GM06990 (cell line): ENCODE measurements around the gene ZBTB4.

Experiments used
- DNase-seq: peaks from one replicate; pipeline ENCODE4 v3.0.0-alpha.2; 2011; ENCODE audit not compliant: insufficient read length; ENCODE audit errors: extremely low read depth
- H3K27me3 ChIP-seq: replicated peaks from 2 replicates; pipeline ENCODE4 v1.6.0; 2011; ENCODE audit warnings: low read length; ENCODE audit not compliant: control insufficient read depth, insufficient read depth
- H3K36me3 ChIP-seq: 2 replicates; pipeline ENCODE4 v1.5.1; 2011; ENCODE audit warnings: low read length; ENCODE audit not compliant: control insufficient read depth, insufficient read depth
- H3K4me3 ChIP-seq: replicated peaks from 2 replicates; pipeline ENCODE4 v1.5.1; 2011; ENCODE audit warnings: low read depth, mild to moderate bottlenecking, control low read depth, low read length
- CTCF ChIP-seq: IDR thresholded peaks from 2 replicates; pipeline ENCODE4 v1.5.1; 2011; ENCODE audit warnings: low read length, control low read depth, mild to moderate bottlenecking, inconsistent platforms; ENCODE audit not compliant: insufficient read depth, poor library complexity, severe bottlenecking

ZBTB4 gene

DNA sequence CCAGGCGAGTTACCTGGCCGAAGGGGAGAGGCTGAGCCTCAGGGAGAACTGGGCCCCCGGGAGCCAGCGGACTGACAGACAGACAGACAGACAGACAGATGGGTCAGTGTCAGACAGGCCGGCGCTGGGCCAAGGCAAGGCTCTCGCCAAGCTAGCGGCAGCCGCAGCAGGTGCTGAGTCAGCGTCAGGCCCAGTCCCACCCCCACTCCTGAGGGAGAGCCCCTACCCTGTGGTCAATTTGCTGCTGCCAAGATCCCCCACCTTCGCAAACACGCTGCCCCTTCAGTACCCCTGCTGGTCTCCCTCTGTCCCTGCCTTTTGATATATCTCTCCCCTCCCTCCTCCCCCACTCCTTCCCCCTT is 38.6 kb downstream of the ZBTB4 start:
- peak overlapping the region; percentile 68 for H3K4me3 ChIP-seq
- TF ChIP-seq CTCF: no peak
- no peaks in the 10 kb centered on the region for H3K27me3 ChIP-seq
- peak; percentile 53 for DNase-seq
- no peaks in the 10 kb centered on the region; the same call in 1 of the 2 replicates for H3K36me3 ChIP-seq

DNA sequence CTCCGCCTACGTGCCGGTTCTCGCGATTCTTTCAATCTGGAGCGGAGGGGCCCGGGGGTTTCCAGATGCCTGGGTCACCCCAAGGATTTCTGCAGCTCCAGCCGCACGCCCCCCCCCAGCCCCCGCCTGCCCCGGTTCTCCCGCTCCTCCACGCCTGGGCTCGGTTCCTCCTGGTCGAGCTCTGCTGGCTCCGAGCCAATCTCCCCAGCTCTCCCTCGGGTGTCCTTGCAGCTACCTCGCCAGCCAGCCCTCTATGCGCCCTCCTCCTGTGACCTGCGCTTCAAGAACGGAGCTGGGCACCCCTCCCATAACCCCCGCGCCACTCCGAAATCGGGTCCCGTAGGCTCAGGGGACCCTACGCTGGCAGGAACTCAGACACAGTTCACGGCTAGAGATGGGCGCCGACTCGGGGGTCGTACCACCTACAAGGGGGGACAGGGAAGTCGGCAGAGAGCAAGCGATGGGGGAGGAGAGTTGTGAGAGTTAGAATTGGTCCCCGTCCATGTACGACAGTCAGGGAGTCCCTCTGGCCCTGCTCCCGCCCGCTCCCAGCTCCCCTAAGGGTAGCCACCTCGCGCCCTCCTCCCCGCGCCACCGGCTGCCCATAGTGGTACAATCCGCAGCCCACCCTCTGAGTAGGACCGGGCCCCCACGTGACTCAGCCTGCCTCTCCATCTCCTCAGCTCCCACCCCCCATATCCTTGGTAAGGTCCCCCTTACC is 39.2 kb downstream of the ZBTB4 start:
- DNase-seq: peak; percentile 58
- Histone ChIP-seq H3K27me3 (no peaks in the 10 kb centered on the region), H3K4me3 (peak overlapping the region; percentile 68), H3K36me3 (no peaks in the 10 kb centered on the region; the same call in 1 of the 2 replicates)
- no peak for TF ChIP-seq CTCF

DNA sequence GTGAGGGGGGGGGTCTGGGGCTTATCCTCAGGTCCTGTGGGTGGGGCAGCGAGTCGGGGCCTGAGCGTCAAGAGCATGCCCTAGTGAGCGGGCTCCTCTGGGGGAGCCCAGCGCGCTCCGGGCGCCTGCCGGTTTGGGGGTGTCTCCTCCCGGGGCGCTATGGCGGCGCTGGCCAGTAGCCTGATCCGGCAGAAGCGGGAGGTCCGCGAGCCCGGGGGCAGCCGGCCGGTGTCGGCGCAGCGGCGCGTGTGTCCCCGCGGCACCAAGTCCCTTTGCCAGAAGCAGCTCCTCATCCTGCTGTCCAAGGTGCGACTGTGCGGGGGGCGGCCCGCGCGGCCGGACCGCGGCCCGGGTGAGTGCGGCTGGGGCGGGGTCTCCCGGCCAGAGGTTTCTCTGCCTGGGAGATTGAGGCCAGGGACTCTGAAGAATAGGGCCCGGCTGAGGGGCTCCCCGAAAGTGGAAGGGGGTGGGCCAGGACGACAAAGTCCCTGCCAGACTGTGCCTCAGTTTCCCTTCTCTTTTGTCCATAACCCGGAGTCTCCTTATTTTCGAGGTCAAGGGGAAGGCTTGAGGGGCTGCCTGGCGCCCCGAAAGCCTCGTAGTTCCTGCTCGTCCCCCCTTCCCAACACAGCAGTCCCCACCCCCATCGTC is 39.8 kb downstream of the ZBTB4 start, which contains the start of gene FGF11:
Gene FGF11, plus strand, starts transcription at position 51 of the 651 bp plus-strand sequence. Its CDS starts 109 bp downstream, at position 160.
- no peaks in the 10 kb centered on the region; the same call in 1 of the 2 replicates for H3K36me3 ChIP-seq
- no peak for TF ChIP-seq CTCF
- peak; percentile 42 for DNase-seq
- H3K27me3 ChIP-seq: no peaks in the 10 kb centered on the region
- peak within 1 kb of the TSS; percentile 68 for H3K4me3 ChIP-seq

DNA sequence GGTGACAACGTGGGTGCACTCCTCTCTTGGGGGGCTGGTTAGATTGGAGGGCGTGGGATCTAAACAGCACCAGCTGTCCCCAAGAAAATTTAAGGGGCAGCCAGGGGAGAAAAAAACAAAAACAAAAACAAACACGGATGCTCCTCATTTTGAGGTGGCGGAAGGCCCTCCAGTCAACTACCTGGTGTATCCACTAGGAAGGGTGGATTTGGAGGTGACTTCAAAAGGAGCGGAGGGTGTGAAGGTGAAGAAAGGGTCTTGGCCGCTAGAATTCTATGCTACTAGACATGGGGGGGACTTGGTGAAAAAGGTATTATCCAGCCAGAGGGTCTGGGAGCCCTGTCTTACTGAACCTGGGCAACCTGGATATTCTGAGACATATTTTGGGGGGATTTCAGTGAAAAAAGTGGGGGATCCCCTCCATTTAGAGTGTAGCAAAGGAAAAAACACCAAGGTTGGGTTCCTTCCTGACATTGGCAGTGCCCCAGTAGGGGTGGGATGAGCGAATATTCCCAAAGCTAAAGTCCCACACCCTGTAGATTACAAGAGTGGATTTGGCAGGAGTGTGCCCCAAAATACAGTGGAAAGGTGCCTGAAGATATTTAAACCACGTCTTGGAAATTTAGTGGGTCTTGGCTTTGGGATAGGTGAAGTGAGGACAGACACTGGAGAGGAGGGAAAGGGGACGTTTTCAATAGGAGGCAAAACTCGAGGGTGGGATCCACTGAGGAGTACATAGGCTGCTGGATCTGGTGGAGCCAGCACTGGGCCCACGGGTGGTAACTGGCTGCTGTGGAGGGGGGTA is 40.6 kb downstream of the ZBTB4 start:
- peak overlapping the region; percentile 68 for H3K4me3 ChIP-seq
- no peaks in the 10 kb centered on the region; the same call in 1 of the 2 replicates for H3K36me3 ChIP-seq
- no peak for DNase-seq
- no peak for TF ChIP-seq CTCF
- H3K27me3 ChIP-seq: no peaks in the 10 kb centered on the region

DNA sequence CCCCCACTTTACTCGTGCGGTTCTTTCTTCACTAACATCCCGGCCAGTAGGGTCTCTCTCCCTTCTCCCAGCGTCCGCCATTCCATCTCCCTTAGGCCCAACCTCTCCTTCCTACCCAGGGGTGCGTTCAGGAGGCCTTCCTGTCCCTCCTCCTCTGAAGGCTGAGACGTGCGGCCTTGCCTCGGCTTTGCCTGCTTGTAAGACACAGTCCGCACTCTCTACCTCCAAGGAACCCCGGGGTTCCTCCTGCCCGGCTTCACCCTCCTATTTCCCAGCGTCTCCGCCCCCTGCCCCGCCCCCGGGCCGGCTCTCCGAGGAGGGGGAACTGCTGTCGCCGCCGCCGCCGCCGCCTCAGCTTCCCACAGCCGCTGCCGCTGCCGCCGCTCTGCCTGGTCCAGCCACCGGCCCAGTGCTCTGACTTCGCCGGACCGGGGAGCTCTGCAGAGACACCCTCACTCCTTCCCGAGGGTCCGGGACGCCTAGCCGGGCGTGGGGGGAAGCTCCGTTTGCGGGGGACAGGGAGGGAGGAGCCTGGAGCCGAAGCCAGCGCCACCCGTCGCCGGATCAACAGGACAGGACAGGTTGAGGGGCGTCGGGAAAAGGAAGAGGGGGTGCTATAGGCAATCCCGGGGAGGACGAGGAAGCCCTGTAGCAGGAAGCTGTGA is 41.3 kb downstream of the ZBTB4 start:
- Histone ChIP-seq H3K27me3 (no peaks in the 10 kb centered on the region), H3K36me3 (no peaks in the 10 kb centered on the region; the same call in 1 of the 2 replicates), H3K4me3 (peak overlapping the region; percentile 29; the same call in 1 of the 2 replicates)
- DNase-seq: peak; percentile 42
- no peak for TF ChIP-seq CTCF
